ENCODE data around the gene PIGS. TPM values are rescaled to one million over a fixed set of nuclear protein-coding genes. Genes with fewer than 3 reads are reported as not detected.

PIGS gene
- total and polyA plus RNA-seq, 9 of the 15 experiments (the other 6 are each of a cell fraction or from before 2014, with no cell fraction given): 47.5 to 138 (median 57.6) TPM

DNA sequence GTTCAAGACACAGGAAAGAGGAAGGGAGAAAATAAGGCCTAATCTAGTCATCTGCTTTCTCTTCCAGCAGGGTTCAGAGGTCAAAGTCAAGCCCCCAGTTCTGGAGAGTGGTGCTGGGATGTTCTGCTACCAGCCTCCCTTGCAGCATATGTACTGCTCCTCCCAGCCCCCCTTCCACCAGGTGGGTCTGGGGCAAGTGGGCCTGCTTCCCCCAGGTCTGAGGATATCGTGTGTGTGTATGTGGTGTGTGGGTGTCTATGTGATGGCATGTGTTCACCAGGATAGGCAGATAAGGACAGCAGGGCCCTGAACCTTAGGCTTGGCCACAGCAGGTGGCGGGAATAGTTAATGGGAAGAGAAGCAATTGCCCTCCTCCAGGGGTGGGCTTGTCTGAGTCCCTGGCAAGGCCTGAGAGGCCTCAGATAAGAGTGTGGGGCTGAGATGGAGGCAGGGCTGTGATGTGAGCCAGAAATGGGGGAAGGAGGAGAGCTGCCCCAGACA is 44.1 kb downstream of the PIGS start (continued):
- TF ChIP-seq ZNF436 (CRISPR knock-in tag; IDR thresholded peaks at IDR 0.05): no peak
- TF ChIP-seq KDM5B (IDR thresholded peaks at IDR 0.05; ENCODE audit: insufficient replicate concordance, low read depth, low read length): no peak
- TF ChIP-seq ZSCAN29 (IDR thresholded peaks at IDR 0.05): no peak
- no peak for TF ChIP-seq ZNF561 (CRISPR knock-in tag; conservative IDR thresholded peaks at IDR 0.05)
- TF ChIP-seq ILK (tag; IDR thresholded peaks at IDR 0.05; ENCODE audit: borderline replicate concordance, low read depth): no peak
- TF ChIP-seq, protein P1, sequence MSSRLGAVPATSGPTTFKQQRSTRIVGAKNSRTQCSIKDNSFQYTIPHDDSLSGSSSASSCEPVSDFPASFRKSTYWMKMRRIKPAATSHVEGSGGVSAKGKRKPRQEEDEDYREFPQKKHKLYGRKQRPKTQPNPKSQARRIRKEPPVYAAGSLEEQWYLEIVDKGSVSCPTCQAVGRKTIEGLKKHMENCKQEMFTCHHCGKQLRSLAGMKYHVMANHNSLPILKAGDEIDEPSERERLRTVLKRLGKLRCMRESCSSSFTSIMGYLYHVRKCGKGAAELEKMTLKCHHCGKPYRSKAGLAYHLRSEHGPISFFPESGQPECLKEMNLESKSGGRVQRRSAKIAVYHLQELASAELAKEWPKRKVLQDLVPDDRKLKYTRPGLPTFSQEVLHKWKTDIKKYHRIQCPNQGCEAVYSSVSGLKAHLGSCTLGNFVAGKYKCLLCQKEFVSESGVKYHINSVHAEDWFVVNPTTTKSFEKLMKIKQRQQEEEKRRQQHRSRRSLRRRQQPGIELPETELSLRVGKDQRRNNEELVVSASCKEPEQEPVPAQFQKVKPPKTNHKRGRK (tag; IDR thresholded peaks at IDR 0.05): no peak
- no peak for TF ChIP-seq SRSF3 (IDR thresholded peaks at IDR 0.05; ENCODE audit: insufficient read depth, low read length)
- no peak for TF ChIP-seq BCL6 (CRISPR knock-in tag; IDR thresholded peaks at IDR 0.05)
- TF ChIP-seq ZSCAN32 (CRISPR knock-in tag; IDR thresholded peaks at IDR 0.05): no peak
- TF ChIP-seq DACH1 (IDR thresholded peaks at IDR 0.05; ENCODE audit: partially characterized antibody): no peak
- TF ChIP-seq, protein P2, sequence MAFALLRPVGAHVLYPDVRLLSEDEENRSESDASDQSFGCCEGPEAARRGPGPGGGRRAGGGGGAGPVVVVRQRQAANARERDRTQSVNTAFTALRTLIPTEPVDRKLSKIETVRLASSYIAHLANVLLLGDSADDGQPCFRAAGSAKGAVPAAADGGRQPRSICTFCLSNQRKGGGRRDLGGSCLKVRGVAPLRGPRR (CRISPR knock-in tag; IDR thresholded peaks at IDR 0.05): no peak
- no peak for TF ChIP-seq ZNF77 (CRISPR knock-in tag; IDR thresholded peaks at IDR 0.05)
- peak; percentile 86 for TF ChIP-seq ZBTB7A (IDR thresholded peaks at IDR 0.05; ENCODE audit: borderline replicate concordance, control insufficient read depth, low read depth, low read length)
- TF ChIP-seq CEBPB (tag; IDR thresholded peaks at IDR 0.05): no peak
- TF ChIP-seq TAF9B (IDR thresholded peaks at IDR 0.05; ENCODE audit: partially characterized antibody): no peak
- no peak for TF ChIP-seq ZNF398 (CRISPR knock-in tag; IDR thresholded peaks at IDR 0.05)
- TF ChIP-seq PYGO2 (tag; IDR thresholded peaks at IDR 0.05): no peak
- no peak for TF ChIP-seq ZC3H8 (IDR thresholded peaks at IDR 0.05)
- no peak for TF ChIP-seq RBM25 (IDR thresholded peaks at IDR 0.05; ENCODE audit: low read depth, low read length, severe bottlenecking)
- peak; percentile 79 to 93 for TF ChIP-seq TBL1XR1 (IDR thresholded peaks at IDR 0.05; ENCODE audit: low read length in 2 of 2)
- TF ChIP-seq CHD2 (IDR thresholded peaks at IDR 0.05; ENCODE audit: low read depth, low read length): no peak
- TF ChIP-seq ATF1 (CRISPR knock-in tag; IDR thresholded peaks at IDR 0.05): no peak
- peak; percentile 46 for TF ChIP-seq ATF1 (tag; IDR thresholded peaks at IDR 0.05)
- TF ChIP-seq ZNF175 (CRISPR knock-in tag; IDR thresholded peaks at IDR 0.05; ENCODE audit: low read depth): peak; percentile 75; the same call in 1 of the 2 replicates
- no peak for TF ChIP-seq POLR2H (tag; IDR thresholded peaks at IDR 0.05; ENCODE audit: low read depth)
- no peak for TF ChIP-seq ZNF12 (CRISPR knock-in tag; IDR thresholded peaks at IDR 0.05)
- no peak for TF ChIP-seq ZNF551 (CRISPR knock-in tag; IDR thresholded peaks at IDR 0.05)
- TF ChIP-seq EHMT2 (IDR thresholded peaks at IDR 0.05): no peak
